Epithelial cell of esophagus (primary cell): ENCODE data around the gene C16orf54.
"Not testable (repeated sequence)": the region's sequence is repeated elsewhere in the genome, so short reads cannot be mapped to it uniquely, and the experiment has no call there.

Source experiments
- DNase-seq: peaks from one replicate; pipeline ENCODE4 v3.0.0; 2010; ENCODE audit warnings: low read depth
- H3K4me3 ChIP-seq: 2 replicates; pipeline ENCODE4 v1.5.1; 2011; ENCODE audit warnings: mild to moderate bottlenecking, low read length, control low read depth
- TF ChIP-seq, protein P1 (sequence below): IDR thresholded peaks from 2 replicates; pipeline ENCODE4 v1.5.1; 2011; ENCODE audit warnings: low read depth, mild to moderate bottlenecking, low read length, control low read depth, inconsistent platforms; ENCODE audit not compliant: insufficient read depth; ENCODE audit errors: missing control alignments

C16orf54 gene

DNA sequence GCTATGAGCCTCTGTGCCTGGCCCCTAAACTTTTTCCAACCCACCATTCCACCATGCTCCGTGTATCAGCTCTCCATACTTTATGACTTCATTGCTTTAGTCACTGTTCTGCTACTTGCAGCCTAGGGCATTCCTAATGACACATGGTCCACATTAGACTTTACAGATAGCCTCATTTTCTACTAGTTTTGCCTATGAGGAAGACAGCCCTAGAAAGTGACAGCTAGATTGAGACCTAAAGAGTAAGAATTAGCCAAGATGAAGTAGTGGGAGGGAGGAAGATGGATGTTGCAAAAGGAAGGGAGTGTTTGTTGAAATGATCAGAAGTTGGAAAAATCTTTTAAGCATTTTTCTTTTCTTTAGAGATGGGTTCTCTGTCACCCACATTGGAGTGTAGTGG lies 11.0 kb downstream of the C16orf54 start:
- no peak overlapping the region for H3K4me3 ChIP-seq
- TF ChIP-seq, protein P1, sequence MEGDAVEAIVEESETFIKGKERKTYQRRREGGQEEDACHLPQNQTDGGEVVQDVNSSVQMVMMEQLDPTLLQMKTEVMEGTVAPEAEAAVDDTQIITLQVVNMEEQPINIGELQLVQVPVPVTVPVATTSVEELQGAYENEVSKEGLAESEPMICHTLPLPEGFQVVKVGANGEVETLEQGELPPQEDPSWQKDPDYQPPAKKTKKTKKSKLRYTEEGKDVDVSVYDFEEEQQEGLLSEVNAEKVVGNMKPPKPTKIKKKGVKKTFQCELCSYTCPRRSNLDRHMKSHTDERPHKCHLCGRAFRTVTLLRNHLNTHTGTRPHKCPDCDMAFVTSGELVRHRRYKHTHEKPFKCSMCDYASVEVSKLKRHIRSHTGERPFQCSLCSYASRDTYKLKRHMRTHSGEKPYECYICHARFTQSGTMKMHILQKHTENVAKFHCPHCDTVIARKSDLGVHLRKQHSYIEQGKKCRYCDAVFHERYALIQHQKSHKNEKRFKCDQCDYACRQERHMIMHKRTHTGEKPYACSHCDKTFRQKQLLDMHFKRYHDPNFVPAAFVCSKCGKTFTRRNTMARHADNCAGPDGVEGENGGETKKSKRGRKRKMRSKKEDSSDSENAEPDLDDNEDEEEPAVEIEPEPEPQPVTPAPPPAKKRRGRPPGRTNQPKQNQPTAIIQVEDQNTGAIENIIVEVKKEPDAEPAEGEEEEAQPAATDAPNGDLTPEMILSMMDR, result no peak
- DNase-seq, result no peak

DNA sequence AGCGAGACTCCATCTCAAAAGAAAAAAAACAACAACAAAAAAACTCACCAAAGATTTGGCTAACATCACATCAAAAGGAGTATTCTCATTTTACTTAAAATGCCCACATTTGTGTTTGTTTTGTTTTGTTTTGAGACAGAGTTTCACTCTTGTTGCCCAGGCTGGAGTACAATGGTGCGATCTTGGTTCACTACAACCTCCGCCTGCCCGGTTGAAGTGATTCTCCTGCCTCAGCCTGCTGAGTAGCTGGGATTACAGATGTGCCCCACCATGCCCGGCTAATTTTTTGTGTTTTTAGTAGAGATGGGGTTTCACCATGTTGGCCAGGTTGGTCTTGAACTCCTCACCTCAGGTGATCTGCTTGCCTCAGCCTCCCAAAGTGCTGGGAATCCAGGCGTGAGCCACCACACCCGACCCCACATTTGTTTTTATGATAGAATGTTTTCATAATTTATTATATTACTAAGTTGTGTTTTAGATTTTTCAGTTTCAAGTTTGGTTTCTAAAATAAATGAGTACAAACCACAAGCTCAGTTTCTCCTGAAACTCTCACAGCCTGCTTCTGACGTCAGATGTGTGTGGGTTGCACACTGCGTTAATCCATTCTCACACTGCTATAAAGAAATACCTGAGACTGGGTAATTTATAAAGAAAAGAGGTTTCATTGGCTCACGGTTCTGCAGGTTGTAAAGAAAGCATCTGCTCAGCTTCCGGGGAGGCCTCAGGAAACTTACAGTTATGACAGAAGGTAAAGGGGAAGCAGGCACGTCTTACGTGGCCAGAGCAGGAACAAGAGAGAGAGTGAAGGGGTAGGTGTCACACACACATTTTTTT lies 13.8 kb downstream of the C16orf54 start:
- DNase-seq, H3K4me3 ChIP-seq: not testable (repeated sequence)

DNA sequence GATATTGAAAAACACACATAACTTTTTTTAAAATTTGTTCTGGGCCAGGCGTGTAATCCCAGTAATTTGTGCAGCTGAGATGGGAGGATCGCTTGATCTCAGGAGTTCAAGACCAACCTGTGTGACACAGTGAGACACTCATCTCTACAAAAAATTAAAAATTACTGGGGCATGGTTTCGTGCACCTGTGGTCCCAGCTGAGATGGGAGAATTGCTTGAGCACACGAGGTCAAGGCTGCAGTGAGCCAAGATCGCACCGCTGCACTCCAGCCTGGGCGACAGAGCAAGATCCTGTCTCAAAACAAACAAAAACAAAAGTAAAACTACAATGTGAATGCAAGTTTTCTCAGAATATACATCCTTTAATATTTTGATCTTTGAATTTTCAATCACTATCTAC lies 15.1 kb downstream of the C16orf54 start:
- TF ChIP-seq, protein P1, result no peak
- no peak for DNase-seq

DNA sequence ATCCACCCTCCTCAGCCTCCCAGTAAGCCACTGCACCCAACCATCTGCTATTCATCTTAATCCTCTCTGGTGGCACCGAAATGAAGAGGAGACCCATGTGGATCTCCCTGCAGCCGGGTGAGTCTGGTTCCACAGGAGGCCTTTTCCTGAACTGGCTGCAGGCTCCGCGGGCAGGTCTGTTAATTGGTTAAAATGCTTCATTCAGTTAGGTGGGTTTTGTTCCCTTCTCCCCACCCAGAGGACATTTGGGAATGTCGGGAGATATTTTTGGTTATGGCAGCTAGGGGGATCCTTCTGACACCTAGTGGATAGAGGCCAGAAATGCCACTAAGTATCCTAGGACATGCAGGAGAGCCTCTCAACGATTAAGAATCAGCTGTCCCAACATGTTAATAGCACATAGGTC lies 16.7 kb downstream of the C16orf54 start:
- DNase-seq, result peak; percentile 54
- no peak overlapping the region for H3K4me3 ChIP-seq
- TF ChIP-seq, protein P1, result peak; percentile 68

More for the DNA sequence above, 15.1 kb downstream of the C16orf54 start:
- no peak overlapping the region for H3K4me3 ChIP-seq

DNA sequence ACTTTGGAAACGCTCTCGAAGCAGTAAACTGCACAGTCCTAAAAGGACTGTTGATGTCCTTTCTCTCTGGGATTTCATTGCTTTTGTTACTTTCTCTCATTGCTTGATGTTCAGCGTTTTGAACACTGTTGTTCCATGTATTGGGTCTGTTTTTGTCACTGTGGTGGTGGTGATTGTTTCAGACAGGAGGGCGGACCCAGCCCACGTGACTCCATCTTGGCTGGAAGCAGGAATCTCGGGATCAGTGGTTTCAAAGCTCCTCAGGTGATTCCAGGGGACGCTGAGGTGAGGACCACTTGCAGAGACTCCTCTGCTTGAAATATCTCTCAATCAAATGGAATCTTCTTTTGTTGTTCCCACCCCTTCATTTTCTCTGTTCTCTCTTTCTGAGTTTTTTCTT lies 18.3 kb downstream of the C16orf54 start:
- TF ChIP-seq, protein P1, result no peak
- DNase-seq, result no peak
- H3K4me3 ChIP-seq, result no peak overlapping the region

DNA sequence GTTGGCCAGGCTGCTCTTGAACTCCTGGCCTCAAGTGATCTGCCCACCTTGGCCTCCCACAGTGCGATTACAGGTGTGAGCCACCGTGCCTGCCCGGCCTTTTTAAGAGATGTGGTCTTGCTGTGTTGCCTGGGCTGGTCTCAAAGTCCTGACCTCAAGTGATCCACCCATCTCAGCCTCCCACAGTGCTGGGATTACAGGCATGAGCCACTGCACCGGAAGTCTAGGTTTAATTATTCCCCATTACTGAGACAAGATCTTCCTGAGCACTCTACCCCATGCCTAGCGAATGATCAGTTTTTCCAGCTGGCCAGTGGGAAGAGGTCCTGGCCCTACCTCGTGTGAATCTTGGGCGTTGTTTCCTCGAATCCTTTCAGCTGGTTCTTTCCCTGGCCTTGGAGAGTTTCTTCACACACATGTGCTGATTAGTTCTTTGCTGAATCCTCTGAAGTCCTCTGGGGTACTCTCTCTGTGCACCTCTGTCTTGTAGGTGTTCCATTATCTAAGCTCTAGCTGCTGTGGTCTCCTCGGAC lies 18.9 kb downstream of the C16orf54 start:
- H3K4me3 ChIP-seq, result no peak overlapping the region
- DNase-seq, result no peak
- TF ChIP-seq, protein P1, result no peak

DNA sequence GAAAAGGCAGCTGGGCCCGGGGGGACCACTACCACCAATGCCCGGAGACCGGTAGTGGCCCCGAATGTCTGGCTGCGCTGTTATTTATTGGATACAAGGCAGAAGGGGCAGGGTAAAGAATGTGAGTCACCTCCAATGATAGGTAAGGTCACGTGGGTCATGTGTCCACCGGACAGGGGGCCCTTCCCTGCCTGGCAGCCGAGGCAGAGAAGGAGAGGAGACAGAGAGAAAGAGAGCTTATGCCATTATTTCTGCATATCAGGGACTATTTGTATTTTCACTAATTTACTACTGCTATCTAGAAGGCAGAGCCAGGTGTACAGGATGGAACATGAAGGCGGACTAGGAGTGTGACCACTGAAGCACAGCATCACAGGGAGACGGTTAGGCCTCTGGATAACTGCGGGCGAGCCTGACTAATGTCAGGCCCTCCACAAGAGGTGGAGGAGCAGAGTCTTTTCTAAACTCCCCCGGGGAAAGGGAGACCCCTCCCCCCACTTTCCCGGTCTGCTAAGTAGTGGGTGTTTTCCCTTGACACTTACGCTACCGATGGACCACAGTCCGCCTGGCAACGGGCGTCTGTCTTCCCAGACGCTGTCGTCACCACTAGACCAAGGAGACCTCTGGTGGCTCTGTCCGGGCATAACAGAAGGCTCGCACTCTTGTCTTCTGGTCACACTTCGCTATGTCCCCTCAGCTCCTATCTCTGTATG lies 24.5 kb downstream of the C16orf54 start:
- not testable (repeated sequence) for H3K4me3 ChIP-seq
- DNase-seq, result peak; percentile 58
- TF ChIP-seq, protein P1, result peak; percentile 53
